HCT116 (cell line): ENCODE results near the gene KHSRP. TPM values are rescaled to one million over a fixed set of nuclear protein-coding genes. Genes with fewer than 3 reads are reported as not detected.

Source experiments
- ATAC-seq: fragments of 200-7000 bp; cut with Tn5 transposase; 2 replicates; pipeline ENCODE4 v1.9.1; 2020; ENCODE audit warnings: mild to moderate bottlenecking, moderate library complexity
- BruUV-seq: library from RNA; stranded (reverse); fragments of 400-500 nt; replicated peaks from 2 replicates; lab custom pipeline; 2021; lab: Mats Ljungman, UMichigan
- CTCF ChIA-PET: fragments of 300-600 bp; sonication (Branson Sonifier 250); formaldehyde crosslinking; loops from one replicate; lab custom pipeline; 2021; ENCODE audit warnings: antibody characterized with exemption; lab: Charles Lee
- POLR2A ChIA-PET: fragments of 300-600, 350-600 bp; sonication (Branson Sonifier 250); formaldehyde crosslinking; loops from one replicate; lab custom pipeline; 2021; ENCODE audit warnings: antibody characterized with exemption; lab: Charles Lee
- RAD21 ChIA-PET, 2 experiments: fragments of 300-600 bp; sonication (Branson Sonifier 250); formaldehyde crosslinking; loops; one replicate each; lab custom pipeline; 2023; ENCODE audit warnings: low total read pairs in 2 of 2; ENCODE audit not compliant: uncharacterized antibody in 2 of 2, unreplicated experiment in 2 of 2, low non-redundant PET in 1 of 2; lab: Charles Lee
- DNase-seq: peaks from one replicate; pipeline ENCODE4 v3.0.0-alpha.2; 2010; ENCODE audit warnings: low read depth, low spot score
- H2AFZ ChIP-seq: fragments of 200-600 bp; shearing (Covaris generic), sonication (generic); 2 replicates; pipeline ENCODE4 v1.6.1; 2017; ENCODE audit warnings: low read depth, mixed run types, mixed read lengths, antibody characterized with exemption, low read length; ENCODE audit not compliant: poor library complexity, severe bottlenecking
- H3K27ac ChIP-seq: 2 replicates; pipeline ENCODE4 v1.5.1; 2012; ENCODE audit warnings: low read depth, low read length
- H3K27me3 ChIP-seq: fragments of 200-600 bp; sonication (generic); 2 replicates; pipeline ENCODE4 v1.6.1; 2016; ENCODE audit warnings: mixed run types, low read length, mixed read lengths; ENCODE audit not compliant: insufficient read depth
- H3K36me3 ChIP-seq, 2 experiments: fragments of 200-500 bp in 1 of 2; fragments of 200-600 bp in 1 of 2; sonication (Bioruptor generic) in 1 of 2; sonication (generic) in 1 of 2; 2 replicates each; pipeline versions ENCODE4 v1.5.1 to v1.6.1; 2014 to 2016; ENCODE audit warnings: low read length in 2 of 2, inconsistent platforms in 1 of 2, mixed read lengths in 1 of 2, mixed run types in 1 of 2; ENCODE audit not compliant: insufficient read depth in 2 of 2, control insufficient read depth in 1 of 2
- H3K4me1 ChIP-seq, 2 experiments: fragments of 200-600 bp in 1 of 2; sonication (generic) in 1 of 2; 2 replicates each; pipeline versions ENCODE4 v1.5.1 to v1.6.1; 2012 to 2017; ENCODE audit warnings: low read length in 2 of 2, inconsistent platforms in 1 of 2, mild to moderate bottlenecking in 1 of 2, mixed read lengths in 1 of 2, mixed run types in 1 of 2, moderate library complexity in 1 of 2; ENCODE audit not compliant: insufficient read depth in 2 of 2, control insufficient read depth in 1 of 2
- H3K4me2 ChIP-seq: fragments of 200-600 bp; sonication (generic); 2 replicates; pipeline ENCODE4 v1.6.1; 2017; ENCODE audit warnings: mixed run types, low read length, mixed read lengths
- H3K4me3 ChIP-seq, 2 experiments: fragments of 200-600 bp in 1 of 2; sonication (generic) in 1 of 2; replicated peaks in 1 of 2; 2 replicates each; pipeline ENCODE4 v1.5.1; 2011 to 2016; ENCODE audit warnings: low read length in 2 of 2, control low read depth in 1 of 2, low read depth in 1 of 2, mild to moderate bottlenecking in 1 of 2, mixed read lengths in 1 of 2, mixed run types in 1 of 2
- H3K79me2 ChIP-seq: fragments of 200-600 bp; sonication (generic); 2 replicates; pipeline ENCODE4 v1.6.1; 2017; ENCODE audit warnings: mild to moderate bottlenecking, mixed run types, low read length, moderate library complexity, mixed read lengths; ENCODE audit not compliant: insufficient read depth
- H3K9ac ChIP-seq: fragments of 200-600 bp; sonication (generic); 2 replicates; pipeline ENCODE4 v1.6.1; 2016; ENCODE audit warnings: low read length, mixed read lengths
- H3K9me2 ChIP-seq: fragments of 200-600 bp; sonication (generic), shearing (Covaris generic); 2 replicates; pipeline ENCODE4 v1.6.1; 2017; ENCODE audit warnings: mixed run types, mild to moderate bottlenecking, moderate library complexity; ENCODE audit not compliant: insufficient read depth
- H3K9me3 ChIP-seq, 2 experiments: fragments of 200-500 bp in 1 of 2; fragments of 200-600 bp in 1 of 2; sonication (Bioruptor generic) in 1 of 2; sonication (generic) in 1 of 2; 2 replicates each; pipeline ENCODE4 v1.6.1; 2014 to 2017; ENCODE audit warnings: low read length in 2 of 2, mixed read lengths in 2 of 2, inconsistent platforms in 1 of 2, low read depth in 1 of 2, mild to moderate bottlenecking in 1 of 2, mixed run types in 1 of 2, moderate library complexity in 1 of 2; ENCODE audit not compliant: control insufficient read depth in 1 of 2, insufficient read depth in 1 of 2
- H4K20me1 ChIP-seq: fragments of 200-600 bp; sonication (generic), shearing (Covaris generic); 2 replicates; pipeline ENCODE4 v1.6.1; 2017; ENCODE audit warnings: mixed run types, mild to moderate bottlenecking, moderate library complexity; ENCODE audit not compliant: insufficient read depth
- CEBPB ChIP-seq: IDR thresholded peaks from 2 replicates; pipeline ENCODE4 v1.6.1; 2012; ENCODE audit warnings: low read depth
- EZH2 ChIP-seq: fragments of 200-600 bp; sonication (generic); IDR thresholded peaks from 2 replicates; pipeline ENCODE4 v1.6.1; 2017; ENCODE audit warnings: antibody characterized with exemption, mixed run types
- POLR2A ChIP-seq: IDR thresholded peaks from 2 replicates; pipeline ENCODE4 v1.7.0; 2011; ENCODE audit warnings: borderline replicate concordance; ENCODE audit not compliant: insufficient read depth, insufficient read length; ENCODE audit errors: extremely low read depth
- POLR2AphosphoS5 ChIP-seq: IDR thresholded peaks from 2 replicates; pipeline ENCODE4 v1.6.1; 2011; ENCODE audit warnings: mild to moderate bottlenecking, low read depth, low read length, moderate library complexity
- RAD21 ChIP-seq: IDR thresholded peaks from 2 replicates; pipeline ENCODE4 v1.6.1; 2012; ENCODE audit warnings: low read depth, mild to moderate bottlenecking
- SRF ChIP-seq: IDR thresholded peaks from 2 replicates; pipeline ENCODE4 v1.6.1; 2012; ENCODE audit warnings: low read depth
- TCF7L2 ChIP-seq: IDR thresholded peaks from 2 replicates; pipeline ENCODE4 v1.7.0; 2011; ENCODE audit warnings: borderline replicate concordance, inconsistent platforms; ENCODE audit not compliant: insufficient read depth, insufficient read length; ENCODE audit errors: extremely low read depth
- ZFX ChIP-seq: fragments of 450-650 bp; IDR thresholded peaks from 2 replicates; pipeline ENCODE4 v1.6.1; 2017
- ZNF274 ChIP-seq: fragments of 200-500 bp; sonication (Bioruptor generic); IDR thresholded peaks from 2 replicates; pipeline ENCODE4 v1.6.1; 2014; ENCODE audit warnings: mild to moderate bottlenecking, low read depth, low read length, inconsistent platforms
- intact Hi-C: fragments of 100-400 bp; cut with micrococcal nuclease; formaldehyde crosslinking; loops from 2 replicates; pipeline ENCODE4 v1.10.0; 2022
- total RNA-seq: library from RNA; stranded (reverse); gene quantifications from one replicate; pipeline ENCODE4 v1.2.1, GENCODE V29; 2021; ENCODE audit not compliant: unreplicated experiment
- TF ChIP-seq, protein P1 (sequence below): IDR thresholded peaks from 2 replicates; pipeline ENCODE4 v1.6.1; 2012; ENCODE audit warnings: low read depth
- TF ChIP-seq, protein P2 (sequence below), 3 experiments: fragments of 200-600 bp in 1 of 3; sonication (generic) in 1 of 3; IDR thresholded peaks in 2 of 3; conservative IDR thresholded peaks in 1 of 3; 2 replicates each; pipeline ENCODE4 v1.5.1; 2012 to 2017; ENCODE audit warnings: low read depth in 2 of 3, low read length in 2 of 3, antibody characterized with exemption in 1 of 3, borderline replicate concordance in 1 of 3, control low read depth in 1 of 3, mild to moderate bottlenecking in 1 of 3, mixed read lengths in 1 of 3, mixed run types in 1 of 3, moderate library complexity in 1 of 3; ENCODE audit not compliant: insufficient read depth in 1 of 3

KHSRP gene
- total RNA-seq, 1 experiment from 2014 or later, result 553 TPM

- TF ChIP-seq POLR2AphosphoS5, result peak; percentile 63
- TF ChIP-seq POLR2A, result peak; percentile 25
- no peak for TF ChIP-seq CEBPB
- no peak for TF ChIP-seq TCF7L2
- ATAC-seq (peak; percentile 64), DNase-seq (peak; percentile 61)
- Histone ChIP-seq H3K9me3 (peaks cover 0 to 1% of the 10 kb centered on the region in 2 experiments; a peak in 2 of 4 replicates), H3K27me3 (no peaks in the 10 kb centered on the region), H3K9me2 (no peaks in the 10 kb centered on the region), H3K4me3 (peak within 1 kb of the TSS; percentile 66 to 88), H2AFZ (peak within 1 kb of the TSS; percentile 44), H3K79me2 (peaks cover 5% of the 10 kb centered on the region; the same call in 1 of the 2 replicates), H4K20me1 (no peaks in the 10 kb centered on the region), H3K4me1 (peaks cover 18 to 35% of the 10 kb centered on the region in 2 experiments), H3K36me3 (peaks cover 6 to 10% of the 10 kb centered on the region in 2 experiments; a peak in 3 of 4 replicates), H3K9ac (peak within 1 kb of the TSS; percentile 71), H3K27ac (peak within 1 kb of the TSS; percentile 62), H3K4me2 (peak within 1 kb of the TSS; percentile 99)
- ChIA-PET RAD21 (interaction anchor here (0.6 to 0.7 kb wide), 2 partner anchors 57 to 124 kb away, joined by 3 to 4 read pairs; no protein-coding TSS in a partner anchor), POLR2A (no interaction called here), CTCF (interaction anchor here (0.6 to 1.0 kb wide), 2 partner anchors 35 to 650 kb away, joined by 4 read pairs; partner anchors contain the start of gene KHSRP)
- BruUV-seq, result no TSS peak
- intact Hi-C loops, result no loop called here
Measured at GRCh38 chr19:6459262-6460098, 34.9 kb upstream of the KHSRP start, which contains the start of gene SLC25A23. TSS of gene SLC25A23 (minus strand) at chr19:6459792. CDS start at chr19:6459628, 164 bp downstream.

- peak overlapping the region; percentile 62 for H3K27ac ChIP-seq
- ATAC-seq, result 0 out of 2 replicates have a peak, but pooled peaks have one; percentile 12
- H2AFZ ChIP-seq, result no peak overlapping the region
- no peak for TF ChIP-seq ZFX
- no peak for TF ChIP-seq SRF
- TF ChIP-seq EZH2, result no peak
- TF ChIP-seq ZNF274, result no peak
- TF ChIP-seq, protein P1, sequence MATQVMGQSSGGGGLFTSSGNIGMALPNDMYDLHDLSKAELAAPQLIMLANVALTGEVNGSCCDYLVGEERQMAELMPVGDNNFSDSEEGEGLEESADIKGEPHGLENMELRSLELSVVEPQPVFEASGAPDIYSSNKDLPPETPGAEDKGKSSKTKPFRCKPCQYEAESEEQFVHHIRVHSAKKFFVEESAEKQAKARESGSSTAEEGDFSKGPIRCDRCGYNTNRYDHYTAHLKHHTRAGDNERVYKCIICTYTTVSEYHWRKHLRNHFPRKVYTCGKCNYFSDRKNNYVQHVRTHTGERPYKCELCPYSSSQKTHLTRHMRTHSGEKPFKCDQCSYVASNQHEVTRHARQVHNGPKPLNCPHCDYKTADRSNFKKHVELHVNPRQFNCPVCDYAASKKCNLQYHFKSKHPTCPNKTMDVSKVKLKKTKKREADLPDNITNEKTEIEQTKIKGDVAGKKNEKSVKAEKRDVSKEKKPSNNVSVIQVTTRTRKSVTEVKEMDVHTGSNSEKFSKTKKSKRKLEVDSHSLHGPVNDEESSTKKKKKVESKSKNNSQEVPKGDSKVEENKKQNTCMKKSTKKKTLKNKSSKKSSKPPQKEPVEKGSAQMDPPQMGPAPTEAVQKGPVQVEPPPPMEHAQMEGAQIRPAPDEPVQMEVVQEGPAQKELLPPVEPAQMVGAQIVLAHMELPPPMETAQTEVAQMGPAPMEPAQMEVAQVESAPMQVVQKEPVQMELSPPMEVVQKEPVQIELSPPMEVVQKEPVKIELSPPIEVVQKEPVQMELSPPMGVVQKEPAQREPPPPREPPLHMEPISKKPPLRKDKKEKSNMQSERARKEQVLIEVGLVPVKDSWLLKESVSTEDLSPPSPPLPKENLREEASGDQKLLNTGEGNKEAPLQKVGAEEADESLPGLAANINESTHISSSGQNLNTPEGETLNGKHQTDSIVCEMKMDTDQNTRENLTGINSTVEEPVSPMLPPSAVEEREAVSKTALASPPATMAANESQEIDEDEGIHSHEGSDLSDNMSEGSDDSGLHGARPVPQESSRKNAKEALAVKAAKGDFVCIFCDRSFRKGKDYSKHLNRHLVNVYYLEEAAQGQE, result no peak
- no peak for TF ChIP-seq TCF7L2
- no peak for TF ChIP-seq RAD21
- TF ChIP-seq, protein P2, sequence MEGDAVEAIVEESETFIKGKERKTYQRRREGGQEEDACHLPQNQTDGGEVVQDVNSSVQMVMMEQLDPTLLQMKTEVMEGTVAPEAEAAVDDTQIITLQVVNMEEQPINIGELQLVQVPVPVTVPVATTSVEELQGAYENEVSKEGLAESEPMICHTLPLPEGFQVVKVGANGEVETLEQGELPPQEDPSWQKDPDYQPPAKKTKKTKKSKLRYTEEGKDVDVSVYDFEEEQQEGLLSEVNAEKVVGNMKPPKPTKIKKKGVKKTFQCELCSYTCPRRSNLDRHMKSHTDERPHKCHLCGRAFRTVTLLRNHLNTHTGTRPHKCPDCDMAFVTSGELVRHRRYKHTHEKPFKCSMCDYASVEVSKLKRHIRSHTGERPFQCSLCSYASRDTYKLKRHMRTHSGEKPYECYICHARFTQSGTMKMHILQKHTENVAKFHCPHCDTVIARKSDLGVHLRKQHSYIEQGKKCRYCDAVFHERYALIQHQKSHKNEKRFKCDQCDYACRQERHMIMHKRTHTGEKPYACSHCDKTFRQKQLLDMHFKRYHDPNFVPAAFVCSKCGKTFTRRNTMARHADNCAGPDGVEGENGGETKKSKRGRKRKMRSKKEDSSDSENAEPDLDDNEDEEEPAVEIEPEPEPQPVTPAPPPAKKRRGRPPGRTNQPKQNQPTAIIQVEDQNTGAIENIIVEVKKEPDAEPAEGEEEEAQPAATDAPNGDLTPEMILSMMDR (IDR thresholded peaks at IDR 0.05 in 2 of 3, conservative IDR thresholded peaks at IDR 0.05 in 1 of 3; ENCODE audit: borderline replicate concordance in 1 of 3, insufficient read depth in 1 of 3, low read depth in 2 of 3, low read length in 2 of 3), result no peak
Measured at GRCh38 chr19:6458695-6459261, 34.2 kb upstream of the KHSRP start.

More at GRCh38 chr19:6458695-6459261, 34.2 kb upstream of the KHSRP start:
- H3K27me3 ChIP-seq, result no peaks in the 10 kb centered on the region
- 0 out of 2 replicates have a peak, but pooled peaks cover 3% of the 10 kb centered on the region for H3K79me2 ChIP-seq
- RAD21 ChIA-PET, result no interaction called here
- H3K4me1 ChIP-seq, result peaks cover 18 to 32% of the 10 kb centered on the region in 2 experiments
- H3K9me2 ChIP-seq, result no peaks in the 10 kb centered on the region
- H3K4me2 ChIP-seq, result peak overlapping the region; percentile 99
- no peaks in the 10 kb centered on the region for H4K20me1 ChIP-seq
- CTCF ChIA-PET, result no interaction called here
- intact Hi-C loops, result no loop called here
- peak overlapping the region; percentile 71 for H3K9ac ChIP-seq
- peak overlapping the region; percentile 66 to 88 for H3K4me3 ChIP-seq
- POLR2A ChIA-PET, result no interaction called here
- no TSS peak for BruUV-seq
- peaks cover 6 to 17% of the 10 kb centered on the region in 2 experiments; a peak in 3 of 4 replicates for H3K36me3 ChIP-seq
- peaks cover 0 to 8% of the 10 kb centered on the region in 2 experiments; a peak in 2 of 4 replicates for H3K9me3 ChIP-seq
- no peak for DNase-seq
